Natural killer cell (primary cell): Measurements from ENCODE around the gene WLS. TPM values are rescaled to one million over a fixed set of nuclear protein-coding genes. Genes with fewer than 3 reads are reported as not detected.

Experiments
- ATAC-seq, 3 donors: fragments of 150-1000 bp in 2 of 3; fragments of 200-7000 bp in 1 of 3; cut with Tn5 transposase; 1 replicate in 1 of 3; 2 replicates in 2 of 3; pipeline ENCODE4 v1.10.0; 2021; ENCODE audit warnings: mild to moderate bottlenecking in 2 of 3, moderate library complexity in 2 of 3
- DNase-seq, 2 donors: peaks; one replicate each; pipeline versions ENCODE4 v3.0.0 to v3.0.0-alpha.2; 2013 to 2021; ENCODE audit warnings: mixed read lengths in 1 of 2
- H3K27ac ChIP-seq: one replicate; pipeline ENCODE4 v1.5.1; 2013; ENCODE audit warnings: mild to moderate bottlenecking, low read length
- H3K27me3 ChIP-seq: one replicate; pipeline ENCODE4 v1.6.1; 2013; ENCODE audit warnings: low read length; ENCODE audit not compliant: control insufficient read depth, insufficient read depth
- H3K36me3 ChIP-seq: one replicate; pipeline ENCODE4 v1.6.1; 2013; ENCODE audit warnings: low read length; ENCODE audit not compliant: control insufficient read depth, insufficient read depth
- H3K4me1 ChIP-seq: one replicate; pipeline ENCODE4 v1.6.1; 2013; ENCODE audit warnings: low read length; ENCODE audit not compliant: control insufficient read depth, insufficient read depth
- H3K4me3 ChIP-seq: one replicate; pipeline ENCODE4 v1.5.1; 2013; ENCODE audit warnings: low read length
- H3K9me3 ChIP-seq: one replicate; pipeline ENCODE4 v1.6.1; 2013; ENCODE audit warnings: low read length; ENCODE audit not compliant: control insufficient read depth, insufficient read depth
- H3K27ac Mint-ChIP-seq, 2 donors: one replicate each; pipeline ENCODE4 v1.8.0; 2022; ENCODE audit warnings: mild to moderate bottlenecking in 2 of 2, mixed read lengths in 2 of 2, moderate library complexity in 1 of 2
- H3K27me3 Mint-ChIP-seq, 2 donors: one replicate each; pipeline ENCODE4 v1.8.0; 2022; ENCODE audit warnings: low read depth in 2 of 2, mixed read lengths in 2 of 2
- H3K36me3 Mint-ChIP-seq: one replicate; pipeline ENCODE4 v1.8.0; 2022; ENCODE audit warnings: mixed read lengths
- H3K4me1 Mint-ChIP-seq, 2 donors: one replicate each; pipeline ENCODE4 v1.8.0; 2022; ENCODE audit warnings: mixed read lengths in 2 of 2
- H3K4me3 Mint-ChIP-seq: one replicate; pipeline ENCODE4 v1.8.0; 2022; ENCODE audit warnings: mild to moderate bottlenecking, moderate library complexity, mixed read lengths
- H3K9me3 Mint-ChIP-seq, 2 donors: one replicate each; pipeline ENCODE4 v1.8.0; 2022; ENCODE audit warnings: mixed read lengths in 2 of 2
- WGBS: methylation state at CpG from one replicate; pipeline ENCODE4 v1.1.7; 2013; ENCODE audit warnings: missing lambda C conversion rate; ENCODE audit not compliant: insufficient coverage; 5-methylcytosine and 5-hydroxymethylcytosine counted together
- intact Hi-C: fragments of 100-400 bp; cut with micrococcal nuclease; formaldehyde crosslinking; loops from one replicate; pipeline ENCODE4 v1.14.2; 2022
- total RNA-seq, 4 donors: library from RNA; stranded (reverse); fragments of 120-200 nt in 1 of 4; gene quantifications; one replicate each; pipeline versions ENCODE4 v1.2.3 to v1.2.4, GENCODE V29; 2013 to 2022
- TF ChIP-seq, protein P1 (sequence below): fragments of 200-600 bp; IDR thresholded peaks from one replicate; pipeline ENCODE4 v1.8.0; 2022; ENCODE audit warnings: antibody characterized with exemption

Gene WLS
- total RNA-seq, 3 donors from 2014 or later (not counting 1 experiment from before 2014, with no cell fraction given) = 0.75 to 1.4 TPM; not detected in 1

DNA sequence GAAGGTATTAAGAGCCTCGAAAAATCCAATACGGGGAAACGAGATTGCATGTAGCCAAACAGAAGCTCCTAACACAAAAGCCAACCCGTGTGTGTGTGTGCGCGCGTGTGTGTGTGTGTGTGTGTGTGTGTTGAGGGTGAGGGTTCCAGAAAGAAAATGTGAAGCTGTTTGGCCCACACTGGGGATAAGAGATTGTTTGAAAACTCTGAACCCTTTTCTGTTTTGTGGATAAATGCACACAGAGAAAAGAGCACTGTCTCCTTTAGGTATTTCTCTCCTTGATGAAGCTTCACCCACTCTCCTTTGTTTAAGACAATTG, 1.9 kb downstream of the WLS start:
- no peaks in the 10 kb centered on the region for H3K9me3 ChIP-seq
- Mint-ChIP-seq H3K36me3 (peaks cover 8% of the 10 kb centered on the region), H3K9me3 (peaks cover 0 to 3% of the 10 kb centered on the region in 2 donors), H3K27ac (no peak overlapping the region), H3K4me1 (peaks cover 0 to 10% of the 10 kb centered on the region in 2 donors), H3K27me3 (peaks cover 27 to 51% of the 10 kb centered on the region in 2 donors), H3K4me3 (no peak overlapping the region)
- no peak overlapping the region for H3K27ac ChIP-seq
- TF ChIP-seq, protein P1, sequence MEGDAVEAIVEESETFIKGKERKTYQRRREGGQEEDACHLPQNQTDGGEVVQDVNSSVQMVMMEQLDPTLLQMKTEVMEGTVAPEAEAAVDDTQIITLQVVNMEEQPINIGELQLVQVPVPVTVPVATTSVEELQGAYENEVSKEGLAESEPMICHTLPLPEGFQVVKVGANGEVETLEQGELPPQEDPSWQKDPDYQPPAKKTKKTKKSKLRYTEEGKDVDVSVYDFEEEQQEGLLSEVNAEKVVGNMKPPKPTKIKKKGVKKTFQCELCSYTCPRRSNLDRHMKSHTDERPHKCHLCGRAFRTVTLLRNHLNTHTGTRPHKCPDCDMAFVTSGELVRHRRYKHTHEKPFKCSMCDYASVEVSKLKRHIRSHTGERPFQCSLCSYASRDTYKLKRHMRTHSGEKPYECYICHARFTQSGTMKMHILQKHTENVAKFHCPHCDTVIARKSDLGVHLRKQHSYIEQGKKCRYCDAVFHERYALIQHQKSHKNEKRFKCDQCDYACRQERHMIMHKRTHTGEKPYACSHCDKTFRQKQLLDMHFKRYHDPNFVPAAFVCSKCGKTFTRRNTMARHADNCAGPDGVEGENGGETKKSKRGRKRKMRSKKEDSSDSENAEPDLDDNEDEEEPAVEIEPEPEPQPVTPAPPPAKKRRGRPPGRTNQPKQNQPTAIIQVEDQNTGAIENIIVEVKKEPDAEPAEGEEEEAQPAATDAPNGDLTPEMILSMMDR = no peak
- intact Hi-C loops = no loop called here
- WGBS = 31% methylated on average over 7 of the region's 7 CpGs
- H3K4me1 ChIP-seq = peaks cover 12% of the 10 kb centered on the region
- H3K36me3 ChIP-seq = no peaks in the 10 kb centered on the region
- DNase-seq (no peak), ATAC-seq (no peak)
- no peak overlapping the region for H3K4me3 ChIP-seq
- H3K27me3 ChIP-seq = peaks cover 22% of the 10 kb centered on the region

DNA sequence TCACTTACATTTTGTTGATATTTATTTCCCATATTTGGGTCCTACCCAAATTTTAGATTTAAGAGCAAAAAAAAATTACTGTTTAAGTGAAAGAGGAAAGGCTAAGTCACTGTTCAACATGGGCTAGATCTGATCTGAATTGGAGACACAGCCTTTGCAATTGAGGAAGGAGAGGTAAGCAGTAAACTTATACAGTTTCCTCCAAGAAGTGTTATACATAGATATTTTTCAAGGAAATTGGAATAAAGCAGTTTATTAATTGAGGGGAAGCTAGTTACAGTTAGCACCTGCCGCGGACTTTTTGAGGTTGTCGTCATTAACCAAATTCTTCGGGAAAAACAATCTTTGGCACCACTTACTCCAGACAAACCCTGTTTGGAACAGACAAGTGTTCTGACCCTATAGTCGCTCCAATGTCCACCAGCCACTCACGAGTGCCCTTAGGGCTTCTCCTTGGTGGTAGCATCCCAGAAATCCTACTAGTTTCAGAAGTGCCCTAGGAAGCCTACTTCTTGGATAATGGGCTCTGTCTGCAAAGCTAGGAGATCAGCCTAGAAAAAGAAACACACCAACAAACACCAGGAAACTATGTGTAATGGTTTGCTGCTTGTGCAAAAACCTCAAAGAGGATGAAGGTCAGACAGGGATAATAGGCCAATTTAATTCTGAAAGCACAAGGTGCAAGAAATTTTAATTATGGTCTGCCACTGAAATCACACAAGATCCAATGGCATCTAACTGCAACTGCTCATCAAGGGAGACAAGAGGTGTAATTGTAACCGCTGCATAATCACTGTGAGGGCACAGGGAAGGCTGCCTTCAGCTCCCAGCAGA, 2.5 kb downstream of the WLS start:
- TF ChIP-seq, protein P1 = no peak
- no peak overlapping the region for H3K4me3 Mint-ChIP-seq
- H3K9me3 Mint-ChIP-seq = peaks cover 0 to 3% of the 10 kb centered on the region in 2 donors
- H3K36me3 ChIP-seq = no peaks in the 10 kb centered on the region
- DNase-seq (no peak), ATAC-seq (no peak)
- peaks cover 8% of the 10 kb centered on the region for H3K36me3 Mint-ChIP-seq
- H3K27me3 ChIP-seq = peaks cover 22% of the 10 kb centered on the region
- no peak overlapping the region for H3K27ac ChIP-seq
- peaks cover 27 to 52% of the 10 kb centered on the region in 2 donors for H3K27me3 Mint-ChIP-seq
- H3K9me3 ChIP-seq = no peaks in the 10 kb centered on the region
- H3K27ac Mint-ChIP-seq = no peak overlapping the region
- peaks cover 12% of the 10 kb centered on the region for H3K4me1 ChIP-seq
- intact Hi-C loops = no loop called here
- H3K4me3 ChIP-seq = no peak overlapping the region
- peaks cover 0 to 10% of the 10 kb centered on the region in 2 donors for H3K4me1 Mint-ChIP-seq
- WGBS = 67% methylated on average over 7 of the region's 7 CpGs

DNA sequence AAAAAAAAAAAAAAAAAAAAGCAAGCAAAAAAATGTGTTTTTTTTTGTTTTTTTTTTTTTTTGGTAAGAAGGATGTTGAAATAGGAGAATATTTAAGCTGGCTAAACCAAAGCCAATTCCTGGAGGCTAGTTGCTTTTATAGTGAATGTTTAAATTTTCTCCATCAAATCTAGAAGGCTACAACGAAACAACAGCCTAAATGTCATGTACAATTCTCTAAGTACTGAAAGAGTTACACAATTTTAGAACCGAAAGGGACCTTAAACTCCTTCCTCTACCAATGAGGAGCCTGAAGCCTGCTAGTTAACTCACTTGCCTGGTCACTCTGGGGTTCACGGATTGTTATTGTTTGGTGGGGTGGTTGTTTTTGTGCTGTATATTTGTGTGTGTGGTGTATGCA, 3.5 kb downstream of the WLS start:
- H3K27me3 Mint-ChIP-seq = peaks cover 26 to 42% of the 10 kb centered on the region in 2 donors
- Histone ChIP-seq H3K27me3 (peaks cover 22% of the 10 kb centered on the region), H3K27ac (no peak overlapping the region), H3K4me3 (no peak overlapping the region), H3K36me3 (no peaks in the 10 kb centered on the region), H3K4me1 (peaks cover 12% of the 10 kb centered on the region), H3K9me3 (no peaks in the 10 kb centered on the region)
- H3K4me1 Mint-ChIP-seq = peaks cover 0 to 10% of the 10 kb centered on the region in 2 donors
- ATAC-seq (no peak), DNase-seq (no peak)
- peaks cover 4% of the 10 kb centered on the region for H3K36me3 Mint-ChIP-seq
- TF ChIP-seq, protein P1 = no peak
- H3K9me3 Mint-ChIP-seq = peaks cover 0 to 4% of the 10 kb centered on the region in 2 donors
- intact Hi-C loops = no loop called here
- no peak overlapping the region for H3K27ac Mint-ChIP-seq
- WGBS = 87% methylated on average over 2 of the region's 3 CpGs
- H3K4me3 Mint-ChIP-seq = no peak overlapping the region

DNA sequence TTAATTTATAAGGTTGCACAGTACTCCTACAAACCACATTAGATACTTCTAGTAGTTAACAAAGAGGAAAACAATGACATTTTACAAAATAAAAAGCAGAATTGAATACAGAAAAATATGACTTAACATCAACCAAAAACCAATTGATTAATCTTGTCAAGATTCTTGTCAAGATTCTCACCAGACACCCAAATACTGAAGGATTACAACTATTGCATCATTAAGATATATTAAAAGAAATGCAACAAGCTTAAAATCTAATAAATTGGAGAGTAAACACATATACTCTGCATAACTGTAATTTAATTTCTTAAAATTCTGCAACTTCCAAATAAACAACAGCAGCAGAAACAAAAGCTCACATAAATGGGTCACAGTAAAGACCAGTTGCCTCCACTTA, 4.7 kb downstream of the WLS start:
- Mint-ChIP-seq H3K4me1 (peaks cover 0 to 5% of the 10 kb centered on the region in 2 donors), H3K36me3 (no peaks in the 10 kb centered on the region), H3K27ac (no peak overlapping the region), H3K27me3 (peaks cover 15 to 29% of the 10 kb centered on the region in 2 donors), H3K9me3 (peaks cover 0 to 2% of the 10 kb centered on the region in 2 donors), H3K4me3 (no peak overlapping the region)
- TF ChIP-seq, protein P1 = no peak
- Histone ChIP-seq H3K4me3 (no peak overlapping the region), H3K4me1 (peaks cover 12% of the 10 kb centered on the region), H3K27me3 (peaks cover 13% of the 10 kb centered on the region), H3K9me3 (no peaks in the 10 kb centered on the region), H3K27ac (no peak overlapping the region), H3K36me3 (no peaks in the 10 kb centered on the region)
- intact Hi-C loops = no loop called here
- ATAC-seq (no peak), DNase-seq (no peak)
